H9 (cell line): Measurements from ENCODE around the gene NDNF. TPM values are rescaled to one million over a fixed set of nuclear protein-coding genes. Genes with fewer than 3 reads are reported as not detected.

Experiments
- DNase-seq: peaks from one replicate; pipeline ENCODE4 v3.0.0-alpha.2; 2017
- H2AFZ ChIP-seq: one replicate; pipeline ENCODE4 v1.6.1; 2013; ENCODE audit warnings: mild to moderate bottlenecking, low read length, control low read depth, moderate library complexity
- H2AK5ac ChIP-seq: 2 replicates; pipeline ENCODE4 v1.6.1; 2013; ENCODE audit warnings: low read length, control low read depth, mixed read lengths; ENCODE audit not compliant: insufficient read length
- H2BK120ac ChIP-seq: one replicate; pipeline ENCODE4 v1.6.1; 2013; ENCODE audit warnings: low read depth, mild to moderate bottlenecking, low read length, control low read depth, inconsistent platforms; ENCODE audit not compliant: poor library complexity, severe bottlenecking
- H2BK12ac ChIP-seq: 2 replicates; pipeline ENCODE4 v1.6.1; 2013; ENCODE audit warnings: low read length, control low read depth, mixed read lengths, low read depth; ENCODE audit not compliant: insufficient read length
- H2BK15ac ChIP-seq: 2 replicates; pipeline ENCODE4 v1.6.1; 2013; ENCODE audit warnings: low read depth, low read length, control low read depth
- H2BK20ac ChIP-seq: one replicate; pipeline ENCODE4 v1.6.1; 2013; ENCODE audit warnings: low read depth, mild to moderate bottlenecking, low read length, control low read depth, inconsistent platforms; ENCODE audit not compliant: poor library complexity, severe bottlenecking
- H2BK5ac ChIP-seq: 2 replicates; pipeline ENCODE4 v1.6.1; 2013; ENCODE audit warnings: low read length, control low read depth, mixed read lengths; ENCODE audit not compliant: insufficient read length
- H3K14ac ChIP-seq: 2 replicates; pipeline ENCODE4 v1.6.1; 2013; ENCODE audit warnings: low read length, control low read depth; ENCODE audit not compliant: insufficient read depth
- H3K18ac ChIP-seq: 2 replicates; pipeline ENCODE4 v1.6.1; 2013; ENCODE audit warnings: low read depth, mild to moderate bottlenecking, mixed read lengths, low read length, control low read depth; ENCODE audit not compliant: insufficient read length
- H3K23ac ChIP-seq: 2 replicates; pipeline ENCODE4 v1.6.1; 2013; ENCODE audit warnings: low read length, control low read depth, mixed read lengths, low read depth; ENCODE audit not compliant: insufficient read length
- H3K23me2 ChIP-seq: 2 replicates; pipeline ENCODE4 v1.6.1; 2013; ENCODE audit warnings: low read depth, mild to moderate bottlenecking, mixed read lengths, low read length, control low read depth; ENCODE audit not compliant: insufficient read length, poor library complexity, severe bottlenecking
- H3K27ac ChIP-seq: 2 replicates; pipeline ENCODE4 v1.5.1; 2013; ENCODE audit warnings: low read length, control low read depth, mixed read lengths, low read depth; ENCODE audit not compliant: insufficient read length
- H3K27me3 ChIP-seq: 2 replicates; pipeline ENCODE4 v1.6.1; 2013; ENCODE audit warnings: low read length, control low read depth, inconsistent platforms; ENCODE audit not compliant: insufficient read depth
- H3K4ac ChIP-seq: 2 replicates; pipeline ENCODE4 v1.6.1; 2013; ENCODE audit warnings: low read depth, mild to moderate bottlenecking, control low read depth, inconsistent platforms, low read length, moderate library complexity
- H3K4me1 ChIP-seq: 2 replicates; pipeline ENCODE4 v1.6.1; 2013; ENCODE audit warnings: low read length, control low read depth, inconsistent platforms; ENCODE audit not compliant: insufficient read depth
- H3K4me2 ChIP-seq: 2 replicates; pipeline ENCODE4 v1.6.1; 2013; ENCODE audit warnings: low read length, control low read depth, mixed read lengths; ENCODE audit not compliant: insufficient read length, insufficient read depth
- H3K56ac ChIP-seq: 2 replicates; pipeline ENCODE4 v1.6.1; 2013; ENCODE audit warnings: low read depth, mild to moderate bottlenecking, mixed read lengths, low read length, control low read depth; ENCODE audit not compliant: insufficient read length
- H3K79me1 ChIP-seq: 2 replicates; pipeline ENCODE4 v1.6.1; 2013; ENCODE audit warnings: low read depth, mild to moderate bottlenecking, moderate library complexity, low read length, control low read depth, inconsistent platforms; ENCODE audit not compliant: insufficient read depth, poor library complexity, severe bottlenecking
- H3K79me2 ChIP-seq: 2 replicates; pipeline ENCODE4 v1.6.1; 2013; ENCODE audit warnings: low read length, control low read depth, inconsistent platforms; ENCODE audit not compliant: insufficient read depth
- H3K9ac ChIP-seq: 2 replicates; pipeline ENCODE4 v1.6.1; 2013; ENCODE audit warnings: low read length, control low read depth, mixed read lengths; ENCODE audit not compliant: insufficient read length; ENCODE audit errors: extremely low read depth
- H3K9me3 ChIP-seq: one replicate; pipeline ENCODE4 v1.6.1; 2013; ENCODE audit warnings: low read depth, low read length, inconsistent platforms; ENCODE audit not compliant: control insufficient read depth
- H3T11ph ChIP-seq: one replicate; pipeline ENCODE4 v1.6.1; 2013; ENCODE audit warnings: mild to moderate bottlenecking, low read length, control low read depth, inconsistent platforms
- H4K20me1 ChIP-seq: one replicate; pipeline ENCODE4 v1.6.1; 2013; ENCODE audit not compliant: control insufficient read depth, insufficient read length, insufficient read depth
- H4K5ac ChIP-seq: 2 replicates; pipeline ENCODE4 v1.6.1; 2013; ENCODE audit warnings: low read depth, mild to moderate bottlenecking, mixed read lengths, low read length, control low read depth; ENCODE audit not compliant: insufficient read length
- H4K8ac ChIP-seq: replicated peaks from 2 replicates; pipeline ENCODE4 v1.6.1; 2013; ENCODE audit warnings: low read length, control low read depth, mixed read lengths, low read depth; ENCODE audit not compliant: insufficient read length
- H4K91ac ChIP-seq: 2 replicates; pipeline ENCODE4 v1.6.1; 2013; ENCODE audit warnings: low read depth, mild to moderate bottlenecking, moderate library complexity, mixed read lengths, low read length, control low read depth; ENCODE audit not compliant: insufficient read length
- H3K27ac Mint-ChIP-seq, 3 experiments: 2 replicates in 2 of 3; 3 replicates in 1 of 3; pipeline ENCODE4 v1.8.0; 2020 to 2021; ENCODE audit warnings: mixed read lengths in 3 of 3, mild to moderate bottlenecking in 1 of 3, moderate library complexity in 1 of 3
- H3K27me3 Mint-ChIP-seq: 2 replicates; pipeline ENCODE4 v1.8.0; 2021; ENCODE audit warnings: low read depth, mild to moderate bottlenecking, moderate library complexity, mixed read lengths
- H3K36me3 Mint-ChIP-seq, 3 experiments: 2 replicates in 2 of 3; 3 replicates in 1 of 3; pipeline ENCODE4 v1.8.0; 2020 to 2021; ENCODE audit warnings: low read depth in 3 of 3, mixed read lengths in 3 of 3; ENCODE audit not compliant: insufficient read depth in 1 of 3
- H3K4me1 Mint-ChIP-seq, 2 experiments: 2 replicates each; pipeline ENCODE4 v1.8.0; 2020; ENCODE audit warnings: mixed read lengths in 2 of 2
- H3K4me3 Mint-ChIP-seq, 2 experiments: 2 replicates in 1 of 2; 3 replicates in 1 of 2; pipeline ENCODE4 v1.8.0; 2020 to 2021; ENCODE audit warnings: mild to moderate bottlenecking in 2 of 2, mixed read lengths in 2 of 2, moderate library complexity in 1 of 2
- H3K9me3 Mint-ChIP-seq, 2 experiments: 2 replicates in 1 of 2; 3 replicates in 1 of 2; pipeline ENCODE4 v1.8.0; 2020; ENCODE audit warnings: mild to moderate bottlenecking in 2 of 2, mixed read lengths in 2 of 2, moderate library complexity in 1 of 2
- CTCF ChIP-seq: fragments of 200-600 bp; sonication (generic); conservative IDR thresholded peaks from 3 replicates; pipeline ENCODE4 v1.8.0; 2021; ENCODE audit warnings: antibody characterized with exemption, mild to moderate bottlenecking
- WGBS: extraction: QIAGEN DNeasy Blood & Tissue Kit; methylation state at CpG from one replicate; pipeline ENCODE4 v1.1.7; 2013; ENCODE audit warnings: missing lambda C conversion rate, low lambda C conversion rate, mixed read lengths; ENCODE audit not compliant: insufficient read length; ENCODE audit errors: extremely low coverage; 5-methylcytosine and 5-hydroxymethylcytosine counted together
- total RNA-seq: library from RNA; stranded (reverse); gene quantifications from 2 replicates; pipeline ENCODE4 v1.2.1, GENCODE V29; 2021

Gene NDNF
- total RNA-seq, 1 experiment from 2014 or later: 0.17 TPM

DNA sequence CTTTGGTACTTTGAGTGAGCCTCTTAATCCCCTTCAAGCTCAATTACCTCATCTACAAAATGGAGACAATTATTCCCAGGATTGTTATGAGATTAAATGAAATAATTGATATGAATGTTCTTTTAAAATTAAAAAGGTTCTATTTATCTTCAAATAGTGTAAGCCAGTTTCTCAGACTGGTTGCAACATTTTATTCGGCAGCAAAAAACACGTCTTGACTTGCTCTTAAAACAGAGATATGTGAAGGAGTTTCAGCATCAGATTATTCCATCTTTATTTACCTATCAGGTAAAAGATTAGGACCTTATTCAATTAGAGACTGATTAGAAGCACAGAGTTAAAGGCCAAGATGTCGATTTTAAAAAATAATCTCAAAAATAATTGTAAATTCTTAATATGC lies 10.5 kb downstream of the NDNF start:
- Histone ChIP-seq H4K20me1 (no peaks in the 10 kb centered on the region), H3K4ac (no peak overlapping the region), H3K9me3 (no peaks in the 10 kb centered on the region), H3T11ph (no peak overlapping the region), H3K23ac (no peak overlapping the region), H2BK12ac (no peak overlapping the region), H3K79me2 (no peaks in the 10 kb centered on the region), H2BK15ac (no peak overlapping the region), H3K23me2 (no peaks in the 10 kb centered on the region), H3K4me2 (no peak overlapping the region), H2BK120ac (no peak overlapping the region), H2BK20ac (no peak overlapping the region), H2AFZ (no peak overlapping the region), H3K18ac (no peak overlapping the region), H3K79me1 (no peaks in the 10 kb centered on the region), H4K8ac (no peak overlapping the region), H3K14ac (no peak overlapping the region), H4K91ac (no peak overlapping the region), H3K4me1 (no peaks in the 10 kb centered on the region), H3K27me3 (no peaks in the 10 kb centered on the region), H3K9ac (no peak overlapping the region), H2AK5ac (no peak overlapping the region), H3K56ac (no peak overlapping the region), H4K5ac (no peak overlapping the region), H2BK5ac (no peak overlapping the region), H3K27ac (no peak overlapping the region)
- no peak for DNase-seq
- H3K9me3 Mint-ChIP-seq: no peaks in the 10 kb centered on the region
- H3K27me3 Mint-ChIP-seq: no peaks in the 10 kb centered on the region
- H3K4me1 Mint-ChIP-seq: peaks cover 10 to 12% of the 10 kb centered on the region in 2 experiments
- no peak for TF ChIP-seq CTCF
- H3K36me3 Mint-ChIP-seq: no peaks in the 10 kb centered on the region
- H3K27ac Mint-ChIP-seq: no peak overlapping the region
- H3K4me3 Mint-ChIP-seq: no peak overlapping the region
- WGBS: no CpG with 5 or more reads among the region's 3 CpGs
